ENCODE data around the gene SSRP1.

SSRP1 gene

GRCh38 chr11:57335023-57335342 lies 709 bp downstream of the SSRP1 start:
- DNase-seq, result no peak

- DNase-seq, result no peak
Observed at GRCh38 chr11:57332694-57333440, 2.8 kb downstream of the SSRP1 start.

- DNase-seq, result no peak
Observed at GRCh38 chr11:57331720-57332119, 4.0 kb downstream of the SSRP1 start.

GRCh38 chr11:57330029-57330428 lies 5.7 kb downstream of the SSRP1 start:
- DNase-seq, result no peak

GRCh38 chr11:57327721-57328120 lies 8.0 kb downstream of the SSRP1 start:
- DNase-seq, result no peak

- DNase-seq, result no peak
Observed at GRCh38 chr11:57325735-57326048, 10.0 kb downstream of the SSRP1 start.

GRCh38 chr11:57324886-57325734 lies 10.6 kb downstream of the SSRP1 start, which contains the start of gene TNKS1BP1:
Gene TNKS1BP1 (minus strand): TSS chr11:57324952. CDS start chr11:57321885, 3,067 bp downstream.
- DNase-seq, result peak; percentile 87

- DNase-seq, result no peak
Observed at GRCh38 chr11:57324154-57324885, 11.4 kb downstream of the SSRP1 start.

- no peak for DNase-seq
Observed at GRCh38 chr11:57323855-57324153, 11.9 kb downstream of the SSRP1 start.

- DNase-seq, result no peak
Observed at GRCh38 chr11:57323167-57323854, 12.4 kb downstream of the SSRP1 start.

- DNase-seq, result no peak
Observed at GRCh38 chr11:57322256-57323166, 13.2 kb downstream of the SSRP1 start.

- no peak for DNase-seq
Observed at GRCh38 chr11:57321388-57322255, 14.1 kb downstream of the SSRP1 start.

GRCh38 chr11:57320719-57321387 lies 14.8 kb downstream of the SSRP1 start:
- DNase-seq, result no peak

GRCh38 chr11:57320067-57320718 lies 15.5 kb downstream of the SSRP1 start:
- DNase-seq, result no peak

GRCh38 chr11:57318178-57318577 lies 17.5 kb downstream of the SSRP1 start:
- no peak for DNase-seq

GRCh38 chr11:57316017-57316416 lies 19.7 kb downstream of the SSRP1 start:
- no peak for DNase-seq

- no peak for DNase-seq
Observed at GRCh38 chr11:57315491-57315890, 20.2 kb downstream of the SSRP1 start.

- no peak for DNase-seq
Observed at GRCh38 chr11:57314221-57314973, 21.3 kb downstream of the SSRP1 start.

GRCh38 chr11:57313788-57314135 lies 21.9 kb downstream of the SSRP1 start:
- no peak for DNase-seq
